Thyroid gland (tissue), 4 donors: ENCODE data around the gene ETV6.

Experiments used
- CTCF ChIP-seq, 6 experiments: fragments of 200-600 bp in 3 of 6; fragments of 450-650 bp in 3 of 6; sonication (generic) in 3 of 6; IDR thresholded peaks; one replicate each; pipeline ENCODE4 v1.5.1; 2016 to 2019; ENCODE audit warnings: antibody characterized with exemption in 6 of 6, mild to moderate bottlenecking in 2 of 6, inconsistent platforms in 1 of 6, moderate library complexity in 1 of 6
- POLR2A ChIP-seq, 2 donors: fragments of 450-650 bp; IDR thresholded peaks; one replicate each; pipeline ENCODE4 v1.6.1; 2017; ENCODE audit warnings: antibody characterized with exemption in 2 of 2, mild to moderate bottlenecking in 2 of 2, moderate library complexity in 1 of 2

- peak in 1 of 2 donors; percentile 21 for TF ChIP-seq POLR2A (IDR thresholded peaks at IDR 0.05)
- TF ChIP-seq CTCF (IDR thresholded peaks at IDR 0.05): no peak
Measured at GRCh38 chr12:11706509-11707379, 57.3 kb downstream of the ETV6 start.
